ENCODE data around the gene RNASEH1.

The RNASEH1 gene

DNA sequence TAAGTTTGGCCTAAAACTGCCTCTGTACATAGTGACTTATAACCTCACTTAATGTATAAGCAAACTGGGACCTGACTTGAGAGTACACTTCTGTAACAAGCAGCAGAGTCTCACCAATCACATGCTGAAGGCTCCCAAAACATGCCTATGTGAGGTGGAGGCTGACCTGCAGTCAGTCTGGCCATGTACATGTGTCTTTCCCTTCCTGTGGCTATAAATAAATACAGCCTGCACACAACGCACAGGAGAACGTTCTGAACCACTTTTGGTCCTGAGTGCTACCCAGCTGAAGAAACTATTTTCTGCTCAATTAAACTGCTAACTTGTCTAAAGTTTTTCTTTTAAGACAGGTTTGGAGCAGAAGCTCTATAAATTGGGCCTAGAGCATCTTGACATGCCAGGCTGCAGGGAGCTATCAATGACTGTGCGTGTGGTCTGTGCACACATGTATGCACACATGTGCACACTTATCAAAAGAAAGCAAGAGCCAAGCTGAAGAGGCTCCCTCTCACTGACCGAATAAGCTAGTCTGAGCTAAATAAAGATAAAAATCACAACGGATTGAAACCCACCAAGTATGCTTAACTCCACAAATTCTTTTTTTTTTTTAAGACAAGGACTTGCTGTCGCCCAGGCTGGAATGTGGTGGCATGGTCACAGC, 15.0 kb downstream of the RNASEH1 start:
- Mint-ChIP-seq H3K9me3 (no peaks in the 10 kb centered on the region), H3K4me3 (no peak overlapping the region), H3K27me3 (no peaks in the 10 kb centered on the region), H3K4me1 (ENCODE audit: low read depth) (no peaks in the 10 kb centered on the region), H3K36me3 (ENCODE audit: low read depth) (peaks cover 73% of the 10 kb centered on the region), H3K27ac (no peak overlapping the region)

DNA sequence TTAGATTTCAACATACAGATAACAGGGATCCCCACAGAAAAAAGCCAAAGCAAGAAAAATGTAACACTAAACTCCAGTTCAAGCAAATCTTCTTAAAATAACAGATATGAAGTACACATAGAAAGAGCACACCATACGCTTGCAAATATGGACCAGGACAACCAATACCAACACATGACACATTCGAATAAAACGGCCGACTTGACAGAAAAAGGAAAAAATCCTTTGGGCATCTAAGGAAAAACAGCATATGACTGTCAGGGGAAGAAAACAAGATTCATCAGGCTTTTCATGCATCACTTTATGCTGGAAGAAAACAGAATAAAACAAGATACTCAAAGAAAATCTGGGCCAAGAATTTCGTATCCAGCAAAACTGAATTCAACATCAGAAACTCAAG, 16.0 kb downstream of the RNASEH1 start:
- Mint-ChIP-seq H3K9me3 (no peaks in the 10 kb centered on the region), H3K27me3 (no peaks in the 10 kb centered on the region), H3K4me3 (no peak overlapping the region), H3K36me3 (ENCODE audit: low read depth) (peaks cover 65% of the 10 kb centered on the region), H3K4me1 (ENCODE audit: low read depth) (no peaks in the 10 kb centered on the region), H3K27ac (no peak overlapping the region)

DNA sequence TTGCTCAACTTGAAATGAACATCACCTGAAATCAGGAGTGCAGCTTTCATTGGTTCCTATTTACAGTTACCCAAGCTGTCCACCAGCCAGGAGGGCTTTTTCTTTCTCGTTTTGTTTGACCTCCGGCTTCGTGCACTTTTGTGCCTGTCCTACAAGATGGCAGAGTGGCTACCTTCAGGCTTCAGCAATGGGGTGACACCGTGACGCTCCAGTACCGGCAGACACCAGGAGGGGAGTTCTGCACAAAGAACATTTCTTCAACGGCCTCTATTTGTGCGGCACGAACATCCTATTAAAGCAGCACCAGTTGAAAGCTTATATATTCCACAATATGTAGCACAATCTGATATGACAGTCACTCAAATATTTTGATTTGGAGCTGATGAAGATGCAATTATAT, 18.3 kb downstream of the RNASEH1 start:
- Mint-ChIP-seq H3K27me3 (no peaks in the 10 kb centered on the region), H3K9me3 (no peaks in the 10 kb centered on the region), H3K27ac (no peak overlapping the region), H3K4me3 (no peak overlapping the region), H3K4me1 (ENCODE audit: low read depth) (no peaks in the 10 kb centered on the region), H3K36me3 (ENCODE audit: low read depth) (peaks cover 52% of the 10 kb centered on the region)

- H3K36me3 Mint-ChIP-seq (ENCODE audit: low read depth): peaks cover 34% of the 10 kb centered on the region
- no peaks in the 10 kb centered on the region for H3K9me3 Mint-ChIP-seq
- H3K4me1 Mint-ChIP-seq (ENCODE audit: low read depth): no peaks in the 10 kb centered on the region
- no peaks in the 10 kb centered on the region for H3K27me3 Mint-ChIP-seq
- H3K4me3 Mint-ChIP-seq: peak overlapping the region; percentile 74
- peak overlapping the region; percentile 81 for H3K27ac Mint-ChIP-seq
Observed at GRCh38 chr2:3536682-3537632, 21.2 kb downstream of the RNASEH1 start.

GRCh38 chr2:3535794-3536681, 22.1 kb downstream of the RNASEH1 start:
- peaks cover 28% of the 10 kb centered on the region for H3K36me3 Mint-ChIP-seq (ENCODE audit: low read depth)
- peak overlapping the region; percentile 81 for H3K27ac Mint-ChIP-seq
- H3K4me3 Mint-ChIP-seq: peak overlapping the region; percentile 74
- H3K27me3 Mint-ChIP-seq: no peaks in the 10 kb centered on the region
- no peaks in the 10 kb centered on the region for H3K4me1 Mint-ChIP-seq (ENCODE audit: low read depth)
- H3K9me3 Mint-ChIP-seq: no peaks in the 10 kb centered on the region

DNA sequence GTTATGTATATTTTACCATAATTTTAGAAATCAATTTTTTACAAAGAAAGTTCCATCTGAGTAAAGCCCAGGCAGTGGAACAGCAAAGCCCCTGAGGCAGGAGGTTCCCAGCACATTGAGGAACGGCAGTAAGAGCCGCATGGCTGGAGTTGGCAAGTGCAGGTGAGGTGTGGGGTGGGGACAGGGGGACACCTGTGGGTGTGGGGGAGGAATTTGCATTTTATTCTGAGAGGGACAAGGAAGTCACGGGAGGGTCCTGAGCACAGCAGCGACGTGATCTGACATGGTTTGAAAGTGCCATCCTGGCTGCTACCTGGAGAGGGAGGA, 22.7 kb downstream of the RNASEH1 start:
- Mint-ChIP-seq H3K27ac (no peak overlapping the region), H3K36me3 (ENCODE audit: low read depth) (peaks cover 21% of the 10 kb centered on the region), H3K9me3 (no peaks in the 10 kb centered on the region), H3K4me3 (no peak overlapping the region), H3K27me3 (no peaks in the 10 kb centered on the region), H3K4me1 (ENCODE audit: low read depth) (no peaks in the 10 kb centered on the region)

DNA sequence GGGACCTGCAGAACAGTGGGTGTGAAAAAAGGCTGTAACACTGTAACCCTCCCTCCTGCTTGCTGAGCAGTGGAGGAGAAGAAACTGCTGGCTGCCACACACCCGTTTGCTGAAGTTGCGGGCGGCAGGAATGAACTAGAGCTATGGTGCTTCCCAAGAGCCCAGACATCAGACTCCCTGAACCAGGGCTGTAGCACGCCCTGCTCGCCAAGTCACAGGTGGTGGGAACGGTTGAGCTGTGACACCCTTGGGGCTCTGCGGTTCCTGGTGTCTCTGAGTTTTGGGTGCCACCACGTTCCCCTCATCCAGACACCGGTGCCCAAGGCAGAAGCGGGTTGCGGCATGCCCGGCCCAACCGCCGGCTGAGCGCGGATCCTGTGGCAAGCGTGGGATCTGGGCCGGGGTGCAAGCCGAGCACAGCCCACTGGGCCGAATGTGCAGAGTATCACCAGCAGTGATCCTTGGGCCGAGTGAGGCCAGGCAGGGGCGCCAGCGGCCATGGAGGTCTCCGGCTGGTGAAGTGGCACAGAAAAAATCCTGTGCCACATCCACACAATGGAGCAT, 23.8 kb downstream of the RNASEH1 start:
- H3K4me3 Mint-ChIP-seq: no peak overlapping the region
- H3K36me3 Mint-ChIP-seq (ENCODE audit: low read depth): peaks cover 10% of the 10 kb centered on the region
- H3K27ac Mint-ChIP-seq: no peak overlapping the region
- no peaks in the 10 kb centered on the region for H3K4me1 Mint-ChIP-seq (ENCODE audit: low read depth)
- H3K27me3 Mint-ChIP-seq: no peaks in the 10 kb centered on the region
- no peaks in the 10 kb centered on the region for H3K9me3 Mint-ChIP-seq

DNA sequence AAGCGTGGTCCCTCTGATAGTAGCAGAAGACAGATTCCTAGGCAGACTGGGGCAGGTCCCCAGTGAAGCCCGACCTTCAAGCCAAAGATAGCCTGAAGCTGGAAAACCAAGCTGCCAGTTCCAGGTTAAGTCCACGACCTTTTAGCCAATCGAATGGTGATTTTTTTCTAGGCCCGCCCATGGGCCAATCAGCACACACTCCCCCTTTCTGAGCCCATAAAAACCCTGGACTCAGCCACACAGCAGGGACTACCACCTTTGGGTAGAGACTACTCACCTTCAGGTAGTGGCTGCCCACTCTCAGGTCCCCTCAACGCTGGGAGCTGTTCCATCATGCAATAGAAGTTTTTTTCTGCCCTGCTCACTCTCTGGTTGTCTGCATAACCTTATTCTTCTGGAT, 24.3 kb downstream of the RNASEH1 start:
- no peaks in the 10 kb centered on the region for H3K9me3 Mint-ChIP-seq
- no peak overlapping the region for H3K4me3 Mint-ChIP-seq
- H3K27me3 Mint-ChIP-seq: no peaks in the 10 kb centered on the region
- H3K36me3 Mint-ChIP-seq (ENCODE audit: low read depth): peaks cover 6% of the 10 kb centered on the region
- H3K4me1 Mint-ChIP-seq (ENCODE audit: low read depth): no peaks in the 10 kb centered on the region
- H3K27ac Mint-ChIP-seq: no peak overlapping the region

GRCh38 chr2:3532941-3533340, 25.2 kb downstream of the RNASEH1 start:
- H3K9me3 Mint-ChIP-seq: no peaks in the 10 kb centered on the region
- peaks cover 6% of the 10 kb centered on the region for H3K36me3 Mint-ChIP-seq (ENCODE audit: low read depth)
- H3K27me3 Mint-ChIP-seq: no peaks in the 10 kb centered on the region
- no peaks in the 10 kb centered on the region for H3K4me1 Mint-ChIP-seq (ENCODE audit: low read depth)
- H3K27ac Mint-ChIP-seq: no peak overlapping the region
- H3K4me3 Mint-ChIP-seq: no peak overlapping the region

DNA sequence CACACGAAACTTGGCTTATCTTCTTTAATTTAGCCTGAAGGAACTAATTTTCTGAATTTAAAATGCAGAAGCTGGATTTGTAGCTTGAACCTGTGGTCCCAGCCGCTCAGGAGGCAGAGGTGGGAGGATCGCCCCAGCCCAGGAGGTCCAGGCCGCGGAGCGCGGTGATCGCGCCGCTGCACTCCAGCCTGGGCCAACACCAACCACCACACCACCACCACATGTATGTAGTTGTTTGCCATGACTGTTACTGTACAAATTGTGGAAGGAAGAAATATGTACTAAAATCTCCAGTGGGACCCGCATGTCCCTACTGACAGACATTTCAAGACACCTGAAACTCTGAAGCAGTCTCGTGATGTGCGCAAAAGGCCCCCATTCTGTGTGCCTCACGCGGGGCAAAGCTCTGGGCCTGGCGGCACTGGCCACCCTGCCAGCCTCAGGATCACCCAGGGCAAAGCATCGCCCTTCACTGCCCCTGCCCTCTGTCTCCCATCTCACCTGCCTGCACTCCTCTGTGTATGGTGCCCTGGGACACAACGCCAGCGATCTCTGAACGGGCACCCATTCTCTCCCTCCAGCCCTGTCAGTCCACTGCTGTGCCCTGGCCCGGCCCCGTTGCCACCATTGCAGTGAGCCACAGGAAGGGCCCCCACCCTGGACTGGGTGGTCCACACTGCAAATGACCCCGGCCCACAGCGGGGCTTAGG, 28.7 kb downstream of the RNASEH1 start:
- H3K4me1 Mint-ChIP-seq (ENCODE audit: low read depth): no peaks in the 10 kb centered on the region
- no peak overlapping the region for H3K27ac Mint-ChIP-seq
- peaks cover 6% of the 10 kb centered on the region for H3K36me3 Mint-ChIP-seq (ENCODE audit: low read depth)
- no peaks in the 10 kb centered on the region for H3K27me3 Mint-ChIP-seq
- H3K9me3 Mint-ChIP-seq: no peaks in the 10 kb centered on the region
- H3K4me3 Mint-ChIP-seq: no peak overlapping the region

GRCh38 chr2:3527886-3528785, 30.0 kb downstream of the RNASEH1 start:
- H3K36me3 Mint-ChIP-seq (ENCODE audit: low read depth): peaks cover under 1% of the 10 kb centered on the region
- no peak overlapping the region for H3K27ac Mint-ChIP-seq
- no peaks in the 10 kb centered on the region for H3K27me3 Mint-ChIP-seq
- no peak overlapping the region for H3K4me3 Mint-ChIP-seq
- no peaks in the 10 kb centered on the region for H3K4me1 Mint-ChIP-seq (ENCODE audit: low read depth)
- H3K9me3 Mint-ChIP-seq: no peaks in the 10 kb centered on the region

GRCh38 chr2:3526871-3527270, 31.3 kb downstream of the RNASEH1 start:
- Mint-ChIP-seq H3K36me3 (ENCODE audit: low read depth) (no peaks in the 10 kb centered on the region), H3K27ac (no peak overlapping the region), H3K4me3 (no peak overlapping the region), H3K27me3 (no peaks in the 10 kb centered on the region), H3K9me3 (no peaks in the 10 kb centered on the region), H3K4me1 (ENCODE audit: low read depth) (peaks cover under 1% of the 10 kb centered on the region)

GRCh38 chr2:3523551-3524041, 34.5 kb downstream of the RNASEH1 start:
- no peaks in the 10 kb centered on the region for H3K9me3 Mint-ChIP-seq
- H3K27ac Mint-ChIP-seq: no peak overlapping the region
- H3K36me3 Mint-ChIP-seq (ENCODE audit: low read depth): no peaks in the 10 kb centered on the region
- no peak overlapping the region for H3K4me3 Mint-ChIP-seq
- peaks cover 21% of the 10 kb centered on the region for H3K4me1 Mint-ChIP-seq (ENCODE audit: low read depth)
- H3K27me3 Mint-ChIP-seq: no peaks in the 10 kb centered on the region

Data from stimulated activated naive CD8-positive, alpha-beta T cell treated with anti-CD3 and anti-CD28 coated beads, Interleukin-15, Interleukin-2, amounts not matched to agents 100 ng/mL and 50 ng/mL, for 24 hours (primary cell).